Activated CD8-positive, alpha-beta memory T cell treated with anti-CD3 and anti-CD28 coated beads, Interleukin-2, amount 50 U/mL, for 1 hour (primary cell): ENCODE results near the gene NT5C3A.
"Not testable (repeated sequence)": the region's sequence is repeated elsewhere in the genome, so short reads cannot be mapped to it uniquely, and the experiment has no call there.

ENCODE experiments used
- DNase-seq: peaks from one replicate; pipeline ENCODE4 v3.0.0-alpha.2; 2020; ENCODE audit errors: extremely low read depth

The NT5C3A gene

DNA sequence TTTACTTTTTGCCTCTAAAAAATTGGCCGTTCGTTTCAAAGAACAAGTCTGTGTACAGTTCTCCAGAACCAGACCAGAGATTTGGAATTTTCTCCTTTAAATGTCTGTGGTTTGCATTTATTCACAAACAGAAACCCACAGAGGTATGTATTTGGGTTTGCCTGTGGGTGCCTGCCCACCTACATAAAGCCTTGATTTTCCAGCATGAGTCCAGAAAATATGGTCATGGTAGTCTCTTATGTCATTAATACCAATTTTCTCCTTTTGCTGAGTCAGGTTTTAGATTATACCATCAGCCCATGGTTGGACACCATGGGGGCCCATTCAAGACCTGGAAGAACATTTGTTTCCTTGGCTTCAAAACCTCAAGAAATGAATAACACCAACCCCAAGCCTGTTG lies 82.7 kb downstream of the NT5C3A start:
- DNase-seq: not testable (repeated sequence)

DNA sequence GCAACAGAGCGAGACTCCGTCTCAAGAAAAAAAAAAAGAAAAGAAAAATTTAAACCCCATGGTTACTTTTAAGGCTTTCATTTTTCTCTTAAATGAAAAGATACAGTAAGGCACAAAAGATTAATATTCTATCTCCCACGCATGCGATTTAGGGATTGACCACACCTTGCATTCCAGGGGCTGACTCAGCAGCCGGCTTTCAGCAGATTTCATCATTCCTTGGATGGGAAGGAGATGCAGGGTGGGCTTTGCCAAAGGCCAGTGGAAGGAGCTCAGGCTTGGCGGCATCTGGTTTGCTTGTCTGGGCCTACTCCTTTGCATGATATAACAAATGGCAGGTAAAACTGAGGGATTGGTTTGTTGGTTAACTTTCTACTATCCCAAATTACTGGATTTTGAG lies 83.3 kb downstream of the NT5C3A start:
- not testable (repeated sequence) for DNase-seq

DNA sequence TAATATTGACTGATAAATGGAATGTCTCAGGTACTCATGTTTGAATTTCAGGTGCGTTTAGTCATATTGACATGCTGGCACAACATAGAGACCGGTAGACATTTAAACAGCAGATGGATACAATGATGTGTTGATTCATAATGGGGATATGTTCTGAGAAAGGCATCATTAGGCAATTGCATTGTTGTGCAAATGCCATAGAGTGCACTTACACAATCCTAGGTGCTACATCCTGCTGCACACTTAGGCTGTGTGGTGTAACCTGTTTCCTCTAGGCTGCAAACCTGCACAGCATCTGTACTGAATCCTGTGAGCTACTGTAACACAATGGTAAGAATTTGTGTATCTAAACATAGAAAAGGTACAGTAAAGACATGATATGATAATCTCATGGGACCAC lies 85.4 kb downstream of the NT5C3A start:
- DNase-seq: not testable (repeated sequence)

- DNase-seq: not testable (repeated sequence)
These were observed 90.6 kb downstream of the NT5C3A start for GRCh38 chr7:32971967-32972366.

GRCh38 chr7:32967268-32967582 lies 95.4 kb downstream of the NT5C3A start:
- not testable (repeated sequence) for DNase-seq

- not testable (repeated sequence) for DNase-seq
These were observed 95.9 kb downstream of the NT5C3A start for GRCh38 chr7:32966489-32967267.

DNA sequence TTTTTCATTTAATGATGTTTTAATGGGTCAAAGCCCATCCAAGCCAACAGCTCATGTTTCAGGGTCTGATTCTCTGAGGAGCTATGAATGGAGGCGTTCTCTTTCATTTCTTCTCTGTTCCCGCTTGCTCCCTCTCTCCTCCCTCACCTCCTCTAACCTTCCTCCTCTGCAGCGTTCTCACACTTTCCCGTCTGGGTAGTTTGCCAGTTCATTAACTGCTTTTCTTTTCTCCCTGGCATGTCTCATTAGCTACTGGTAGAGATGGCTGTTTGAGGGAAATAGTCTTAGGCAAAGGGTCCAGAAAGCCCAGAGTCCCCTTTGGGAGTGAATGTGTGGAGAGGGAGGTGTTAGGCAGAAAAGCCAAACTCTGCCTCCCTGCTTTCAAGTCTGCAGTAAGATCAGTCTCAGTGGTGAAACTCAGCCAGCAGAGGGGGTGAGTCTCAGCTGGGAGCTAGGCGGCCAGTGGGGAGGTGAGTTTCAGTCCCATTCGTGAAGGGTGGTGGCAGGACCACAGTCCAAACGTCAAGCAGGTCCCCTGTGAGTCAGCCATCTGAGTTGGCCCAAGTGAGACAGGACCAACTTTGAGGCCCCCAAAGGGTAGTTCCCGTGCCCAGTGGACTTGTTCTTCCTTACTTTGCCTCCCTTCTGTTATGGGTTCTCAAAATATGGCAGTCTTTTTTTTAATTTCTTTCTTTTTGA lies 98.0 kb downstream of the NT5C3A start:
- DNase-seq: not testable (repeated sequence)
